ENCODE results near the gene TRIM2.

TRIM2 gene

DNA sequence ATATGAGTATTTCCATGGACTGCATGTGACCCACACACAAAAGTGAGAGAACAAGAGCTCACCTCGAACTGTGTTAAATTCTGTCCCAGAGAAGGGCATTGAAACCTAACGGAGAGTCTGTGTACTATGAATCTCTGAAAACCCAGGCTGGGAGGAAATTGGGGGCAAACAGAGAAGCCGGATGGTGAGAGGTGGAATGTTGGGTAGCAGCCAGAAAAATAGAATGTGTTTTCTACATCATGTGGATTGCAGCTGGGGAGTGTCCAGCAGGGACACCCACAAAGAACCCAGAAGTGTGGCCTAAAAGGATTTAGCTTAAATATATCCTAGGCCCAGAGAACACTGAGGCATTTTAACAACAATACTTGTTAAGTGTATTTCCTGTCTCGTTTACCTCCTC is 178.9 kb downstream of the TRIM2 start:
- Histone ChIP-seq H3K36me3 (ENCODE audit: control insufficient read depth in 4 of 4, insufficient read depth in 4 of 4, low read length in 3 of 4) (peaks cover 0 to 3% (median 1%) of the 10 kb centered on the region in 4 experiments), H3K4me1 (ENCODE audit: control extremely low read depth in 1 of 4, control insufficient read depth in 4 of 4, insufficient read depth in 4 of 4, low read length in 3 of 4) (no peaks in the 10 kb centered on the region), H3K27me3 (replicated peaks in 2 of 5; ENCODE audit: control insufficient read depth in 4 of 5, insufficient read depth in 5 of 5, low read length in 4 of 5) (no peaks in the 10 kb centered on the region), H3K9me3 (ENCODE audit: control extremely low read depth in 1 of 5, control insufficient read depth in 4 of 5, insufficient read depth in 2 of 5, low read depth in 1 of 5, low read length in 4 of 5) (no peaks in the 10 kb centered on the region), H3K27ac (ENCODE audit: insufficient read depth in 1 of 2, low read depth in 1 of 2, low read length in 2 of 2, poor library complexity in 1 of 2, severe bottlenecking in 2 of 2) (no peak overlapping the region), H3K4me3 (ENCODE audit: control insufficient read depth in 1 of 7, extremely low read depth in 1 of 7, insufficient read depth in 4 of 7, low read depth in 2 of 7, low read length in 6 of 7) (no peak overlapping the region)
- no peak for DNase-seq
- POLR2A ChIA-PET, result no interaction called here
- WGBS (ENCODE audit: insufficient coverage), result 87% methylated on average over 3 of the region's 4 CpGs
- CTCF ChIA-PET, result interaction anchor here (1.2 kb wide), 1 partner anchor 15 kb away, joined by 3 read pairs; no protein-coding TSS in a partner anchor

- Histone ChIP-seq H3K36me3 (ENCODE audit: control insufficient read depth in 4 of 4, insufficient read depth in 4 of 4, low read length in 3 of 4) (peaks cover 0 to 5% (median 3%) of the 10 kb centered on the region in 4 experiments), H3K27ac (ENCODE audit: insufficient read depth in 1 of 2, low read depth in 1 of 2, low read length in 2 of 2, poor library complexity in 1 of 2, severe bottlenecking in 2 of 2) (no peak overlapping the region), H3K4me3 (ENCODE audit: control insufficient read depth in 1 of 7, extremely low read depth in 1 of 7, insufficient read depth in 4 of 7, low read depth in 2 of 7, low read length in 6 of 7) (no peak overlapping the region), H3K9me3 (ENCODE audit: control extremely low read depth in 1 of 5, control insufficient read depth in 4 of 5, insufficient read depth in 2 of 5, low read depth in 1 of 5, low read length in 4 of 5) (no peaks in the 10 kb centered on the region), H3K27me3 (replicated peaks in 2 of 5; ENCODE audit: control insufficient read depth in 4 of 5, insufficient read depth in 5 of 5, low read length in 4 of 5) (no peaks in the 10 kb centered on the region), H3K4me1 (ENCODE audit: control extremely low read depth in 1 of 4, control insufficient read depth in 4 of 4, insufficient read depth in 4 of 4, low read length in 3 of 4) (no peaks in the 10 kb centered on the region)
- ChIA-PET CTCF (interaction anchor here (1.2 kb wide), 1 partner anchor 16 kb away, joined by 3 read pairs; no protein-coding TSS in a partner anchor), POLR2A (no interaction called here)
- no CpG with 5 or more reads among the region's 1 CpG for WGBS (ENCODE audit: insufficient coverage)
- no peak for DNase-seq
Measured at GRCh38 chr4:153384160-153384559, 179.9 kb downstream of the TRIM2 start.

- Histone ChIP-seq H3K9me3 (ENCODE audit: control extremely low read depth in 1 of 5, control insufficient read depth in 4 of 5, insufficient read depth in 2 of 5, low read depth in 1 of 5, low read length in 4 of 5) (no peaks in the 10 kb centered on the region), H3K4me3 (ENCODE audit: control insufficient read depth in 1 of 7, extremely low read depth in 1 of 7, insufficient read depth in 4 of 7, low read depth in 2 of 7, low read length in 6 of 7) (no peak overlapping the region), H3K27ac (ENCODE audit: insufficient read depth in 1 of 2, low read depth in 1 of 2, low read length in 2 of 2, poor library complexity in 1 of 2, severe bottlenecking in 2 of 2) (no peak overlapping the region), H3K27me3 (replicated peaks in 2 of 5; ENCODE audit: control insufficient read depth in 4 of 5, insufficient read depth in 5 of 5, low read length in 4 of 5) (no peaks in the 10 kb centered on the region), H3K4me1 (ENCODE audit: control extremely low read depth in 1 of 4, control insufficient read depth in 4 of 4, insufficient read depth in 4 of 4, low read length in 3 of 4) (no peaks in the 10 kb centered on the region), H3K36me3 (ENCODE audit: control insufficient read depth in 4 of 4, insufficient read depth in 4 of 4, low read length in 3 of 4) (peaks cover 0 to 5% (median 3%) of the 10 kb centered on the region in 4 experiments)
- 100% methylated on average over 1 of the region's 2 CpGs for whole genome bisulfite sequencing (ENCODE audit: insufficient coverage)
- no peak for DNase-seq
- POLR2A ChIA-PET, result interaction anchor here (1.2 kb wide), 1 partner anchor 17 kb away, joined by 4 read pairs; no protein-coding TSS in a partner anchor
- CTCF ChIA-PET, result no interaction called here
Measured at GRCh38 chr4:153385784-153386183, 181.5 kb downstream of the TRIM2 start.

GRCh38 chr4:153387981-153388380 is 183.7 kb downstream of the TRIM2 start:
- WGBS (ENCODE audit: insufficient coverage), result 80% methylated on average over 1 of the region's 4 CpGs
- Histone ChIP-seq H3K36me3 (ENCODE audit: control insufficient read depth in 4 of 4, insufficient read depth in 4 of 4, low read length in 3 of 4) (peaks cover 0 to 5% (median 3%) of the 10 kb centered on the region in 4 experiments), H3K4me3 (ENCODE audit: control insufficient read depth in 1 of 7, extremely low read depth in 1 of 7, insufficient read depth in 4 of 7, low read depth in 2 of 7, low read length in 6 of 7) (no peak overlapping the region), H3K9me3 (ENCODE audit: control extremely low read depth in 1 of 5, control insufficient read depth in 4 of 5, insufficient read depth in 2 of 5, low read depth in 1 of 5, low read length in 4 of 5) (no peaks in the 10 kb centered on the region), H3K27me3 (replicated peaks in 2 of 5; ENCODE audit: control insufficient read depth in 4 of 5, insufficient read depth in 5 of 5, low read length in 4 of 5) (no peaks in the 10 kb centered on the region), H3K27ac (ENCODE audit: insufficient read depth in 1 of 2, low read depth in 1 of 2, low read length in 2 of 2, poor library complexity in 1 of 2, severe bottlenecking in 2 of 2) (no peak overlapping the region), H3K4me1 (ENCODE audit: control extremely low read depth in 1 of 4, control insufficient read depth in 4 of 4, insufficient read depth in 4 of 4, low read length in 3 of 4) (no peaks in the 10 kb centered on the region)
- POLR2A ChIA-PET, result no interaction called here
- DNase-seq, result no peak
- CTCF ChIA-PET, result interaction anchor here (1.4 kb wide), 1 partner anchor 10 kb away, joined by 3 read pairs; no protein-coding TSS in a partner anchor

Measured in common myeloid progenitor, CD34-positive (primary cell).